Measurements from ENCODE around the gene RILPL1.
"Not testable (repeated sequence)": the region's sequence is repeated elsewhere in the genome, so short reads cannot be mapped to it uniquely, and the experiment has no call there.

RILPL1 gene

GRCh38 chr12:123453165-123453564, 80.4 kb downstream of the RILPL1 start:
- Histone ChIP-seq H3K9ac (ENCODE audit: insufficient read length) (no peak overlapping the region), H3K4me3 (no peak overlapping the region), H3K36me3 (ENCODE audit: insufficient read depth, low read length) (no peaks in the 10 kb centered on the region), H3K27ac (0 out of 2 replicates have a peak overlapping the region, but pooled peaks have one; percentile 50), H3K9me3 (ENCODE audit: low read depth, low read length) (no peaks in the 10 kb centered on the region)
- no peak for DNase-seq (ENCODE audit: low read depth, low spot score)
- TF ChIP-seq FOXP2 (optimal IDR thresholded peaks at IDR 0.05; ENCODE audit: control extremely low read depth, extremely low read length, insufficient read depth) (no peak), POLR2AphosphoS5 (IDR thresholded peaks at IDR 0.05; ENCODE audit: borderline replicate concordance, low read depth, low read length) (no peak), EZH2 (IDR thresholded peaks at IDR 0.05) (no peak)

- DNase-seq (ENCODE audit: low read depth, low spot score); H3K9ac ChIP-seq (ENCODE audit: insufficient read length); H3K36me3 ChIP-seq (ENCODE audit: insufficient read depth, low read length); H3K9me3 ChIP-seq (ENCODE audit: low read depth, low read length); H3K4me3 ChIP-seq; H3K27ac ChIP-seq: not testable (repeated sequence)
Measured at GRCh38 chr12:123452276-123452550, 81.3 kb downstream of the RILPL1 start.

GRCh38 chr12:123450636-123451035, 82.9 kb downstream of the RILPL1 start:
- no peak for DNase-seq (ENCODE audit: low read depth, low spot score)
- H3K4me3 ChIP-seq, result no peak overlapping the region
- H3K36me3 ChIP-seq (ENCODE audit: insufficient read depth, low read length), result no peaks in the 10 kb centered on the region
- H3K27ac ChIP-seq, result no peak overlapping the region
- no peak for TF ChIP-seq EZH2 (IDR thresholded peaks at IDR 0.05)
- no peak for TF ChIP-seq FOXP2 (optimal IDR thresholded peaks at IDR 0.05; ENCODE audit: control extremely low read depth, extremely low read length, insufficient read depth)
- TF ChIP-seq POLR2AphosphoS5 (IDR thresholded peaks at IDR 0.05; ENCODE audit: borderline replicate concordance, low read depth, low read length), result no peak
- H3K9ac ChIP-seq (ENCODE audit: insufficient read length), result no peak overlapping the region
- H3K9me3 ChIP-seq (ENCODE audit: low read depth, low read length), result no peaks in the 10 kb centered on the region

GRCh38 chr12:123449856-123450255, 83.7 kb downstream of the RILPL1 start:
- no peaks in the 10 kb centered on the region for H3K9me3 ChIP-seq (ENCODE audit: low read depth, low read length)
- H3K27ac ChIP-seq, result no peak overlapping the region
- H3K9ac ChIP-seq (ENCODE audit: insufficient read length), result no peak overlapping the region
- TF ChIP-seq FOXP2 (optimal IDR thresholded peaks at IDR 0.05; ENCODE audit: control extremely low read depth, extremely low read length, insufficient read depth) (no peak), EZH2 (IDR thresholded peaks at IDR 0.05) (no peak), POLR2AphosphoS5 (IDR thresholded peaks at IDR 0.05; ENCODE audit: borderline replicate concordance, low read depth, low read length) (no peak)
- DNase-seq (ENCODE audit: low read depth, low spot score), result no peak
- H3K36me3 ChIP-seq (ENCODE audit: insufficient read depth, low read length), result no peaks in the 10 kb centered on the region
- no peak overlapping the region for H3K4me3 ChIP-seq

- no peak overlapping the region for H3K4me3 ChIP-seq
- H3K36me3 ChIP-seq (ENCODE audit: insufficient read depth, low read length), result no peaks in the 10 kb centered on the region
- no peak overlapping the region for H3K27ac ChIP-seq
- no peak overlapping the region for H3K9ac ChIP-seq (ENCODE audit: insufficient read length)
- no peaks in the 10 kb centered on the region for H3K9me3 ChIP-seq (ENCODE audit: low read depth, low read length)
- DNase-seq (ENCODE audit: low read depth, low spot score), result no peak
- TF ChIP-seq POLR2AphosphoS5 (IDR thresholded peaks at IDR 0.05; ENCODE audit: borderline replicate concordance, low read depth, low read length) (no peak), EZH2 (IDR thresholded peaks at IDR 0.05) (no peak), FOXP2 (optimal IDR thresholded peaks at IDR 0.05; ENCODE audit: control extremely low read depth, extremely low read length, insufficient read depth) (no peak)
Measured at GRCh38 chr12:123449249-123449733, 84.2 kb downstream of the RILPL1 start.

- no peak overlapping the region for H3K4me3 ChIP-seq
- no peaks in the 10 kb centered on the region for H3K36me3 ChIP-seq (ENCODE audit: insufficient read depth, low read length)
- peak overlapping the region; percentile 60 for H3K9ac ChIP-seq (ENCODE audit: insufficient read length)
- DNase-seq (ENCODE audit: low read depth, low spot score), result no peak
- TF ChIP-seq FOXP2 (optimal IDR thresholded peaks at IDR 0.05; ENCODE audit: control extremely low read depth, extremely low read length, insufficient read depth), result no peak
- no peak for TF ChIP-seq EZH2 (IDR thresholded peaks at IDR 0.05)
- TF ChIP-seq POLR2AphosphoS5 (IDR thresholded peaks at IDR 0.05; ENCODE audit: borderline replicate concordance, low read depth, low read length), result no peak
- 0 out of 2 replicates have a peak overlapping the region, but pooled peaks have one; percentile 1 for H3K27ac ChIP-seq
- H3K9me3 ChIP-seq (ENCODE audit: low read depth, low read length), result no peaks in the 10 kb centered on the region
Measured at GRCh38 chr12:123446333-123446713, 87.2 kb downstream of the RILPL1 start.

GRCh38 chr12:123445388-123446332, 87.9 kb downstream of the RILPL1 start:
- Histone ChIP-seq H3K36me3 (ENCODE audit: insufficient read depth, low read length) (no peaks in the 10 kb centered on the region), H3K27ac (0 out of 2 replicates have a peak overlapping the region, but pooled peaks have one; percentile 1), H3K4me3 (no peak overlapping the region), H3K9ac (ENCODE audit: insufficient read length) (peak overlapping the region; percentile 60), H3K9me3 (ENCODE audit: low read depth, low read length) (no peaks in the 10 kb centered on the region)
- no peak for TF ChIP-seq FOXP2 (optimal IDR thresholded peaks at IDR 0.05; ENCODE audit: control extremely low read depth, extremely low read length, insufficient read depth)
- TF ChIP-seq POLR2AphosphoS5 (IDR thresholded peaks at IDR 0.05; ENCODE audit: borderline replicate concordance, low read depth, low read length), result no peak
- no peak for TF ChIP-seq EZH2 (IDR thresholded peaks at IDR 0.05)
- DNase-seq (ENCODE audit: low read depth, low spot score), result no peak

- TF ChIP-seq FOXP2 (optimal IDR thresholded peaks at IDR 0.05; ENCODE audit: control extremely low read depth, extremely low read length, insufficient read depth) (no peak), EZH2 (IDR thresholded peaks at IDR 0.05) (no peak), POLR2AphosphoS5 (IDR thresholded peaks at IDR 0.05; ENCODE audit: borderline replicate concordance, low read depth, low read length) (no peak)
- Histone ChIP-seq H3K9ac (ENCODE audit: insufficient read length) (no peak overlapping the region), H3K4me3 (no peak overlapping the region), H3K9me3 (ENCODE audit: low read depth, low read length) (no peaks in the 10 kb centered on the region), H3K36me3 (ENCODE audit: insufficient read depth, low read length) (no peaks in the 10 kb centered on the region), H3K27ac (no peak overlapping the region)
- no peak for DNase-seq (ENCODE audit: low read depth, low spot score)
Measured at GRCh38 chr12:123444092-123445026, 89.2 kb downstream of the RILPL1 start.
